HG03565 (cell line): Measurements from ENCODE around the gene ADAM10.

ENCODE experiments used
- ATAC-seq: cut with Tn5 transposase; IDR thresholded peaks from one replicate; pipeline ENCODE4 v1.9.1; 2021; ENCODE audit warnings: mild to moderate bottlenecking, moderate library complexity; ENCODE audit not compliant: unreplicated experiment

The ADAM10 gene

GRCh38 chr15:58555162-58556027, 194.1 kb downstream of the ADAM10 start:
- no peak for ATAC-seq

- ATAC-seq = no peak
Measured at GRCh38 chr15:58554758-58555157, 194.7 kb downstream of the ADAM10 start.

DNA sequence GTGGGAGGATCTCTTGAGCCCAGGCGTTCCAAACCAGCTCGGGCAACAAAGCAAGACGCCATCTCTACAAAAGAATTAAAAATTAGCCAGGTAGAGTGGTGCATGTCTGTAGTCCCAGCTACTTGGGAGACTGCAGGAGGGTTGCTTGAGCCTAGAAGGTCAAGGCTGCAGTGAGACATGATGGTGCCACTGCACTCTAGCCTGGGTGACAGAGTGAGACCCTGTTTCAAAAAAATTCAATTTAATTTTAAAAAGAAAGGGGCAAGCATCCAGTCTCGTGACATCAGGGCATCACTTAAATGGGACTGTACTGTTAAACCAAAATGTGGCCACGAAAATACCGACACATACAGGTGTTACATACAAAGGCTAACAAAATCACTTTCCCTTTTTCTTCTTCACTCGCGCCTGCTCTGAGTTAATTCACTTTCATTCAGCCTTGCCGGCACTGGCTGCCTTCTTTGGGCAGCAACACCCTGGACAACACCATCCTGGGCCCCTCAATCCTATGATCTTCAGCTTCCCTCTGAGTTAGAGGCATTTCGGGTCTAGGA, 196.1 kb downstream of the ADAM10 start:
- no peak for ATAC-seq

- ATAC-seq = no peak
Measured at GRCh38 chr15:58552505-58553364, 196.8 kb downstream of the ADAM10 start.

DNA sequence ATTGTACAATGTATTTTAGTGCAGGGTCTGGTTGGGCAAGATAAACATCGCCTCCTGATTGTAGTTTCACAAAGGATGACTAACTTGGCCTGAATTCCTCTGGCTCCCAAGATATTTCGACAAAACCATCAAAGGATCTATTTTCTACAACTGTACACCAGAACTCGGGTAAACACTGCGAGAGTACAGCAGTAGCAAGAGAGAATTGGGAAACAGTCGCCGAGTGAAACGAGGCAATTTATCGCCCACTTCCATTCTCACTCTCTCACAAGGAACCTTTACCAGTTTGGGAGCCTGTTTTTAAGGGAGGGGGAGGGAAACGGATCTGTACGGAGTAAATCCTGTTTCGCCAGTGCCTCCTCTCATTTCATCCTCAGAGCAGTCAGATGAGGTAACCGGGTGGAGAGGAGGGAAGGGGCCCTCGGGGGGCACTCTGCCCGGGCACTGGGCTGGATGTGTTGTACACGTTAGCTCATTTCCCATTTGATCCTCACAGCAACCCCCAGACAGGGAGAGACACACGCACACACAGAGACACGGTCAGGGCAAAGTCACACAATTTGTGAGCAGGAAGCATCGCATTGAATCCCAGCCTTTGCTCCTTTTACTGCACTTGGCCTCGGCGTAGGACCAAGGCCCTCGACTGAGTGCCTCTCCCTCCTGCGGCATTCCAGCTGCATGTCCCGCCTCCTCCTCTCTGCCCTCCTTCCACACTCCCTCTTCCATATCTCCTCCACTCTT, 197.6 kb downstream of the ADAM10 start:
- no peak for ATAC-seq

GRCh38 chr15:58551084-58551763, 198.3 kb downstream of the ADAM10 start:
- no peak for ATAC-seq

DNA sequence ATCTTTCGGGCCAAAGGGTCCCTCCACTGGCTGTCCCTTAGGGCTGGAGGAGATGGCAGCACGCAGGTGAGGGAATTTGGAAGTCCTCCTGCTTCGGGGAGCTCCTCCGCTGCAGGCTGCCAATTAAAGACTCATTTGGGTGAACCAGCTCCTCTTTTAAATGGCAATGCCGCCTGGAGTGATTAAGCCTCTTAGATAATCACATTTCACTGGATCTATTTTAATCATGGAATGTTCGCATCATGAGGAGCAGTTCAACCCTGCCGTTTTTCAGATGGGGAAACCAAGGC, 199.8 kb downstream of the ADAM10 start:
- ATAC-seq = no peak

GRCh38 chr15:58549013-58549784, 200.3 kb downstream of the ADAM10 start:
- ATAC-seq = no peak

GRCh38 chr15:58548308-58549012, 201.0 kb downstream of the ADAM10 start:
- ATAC-seq = no peak

DNA sequence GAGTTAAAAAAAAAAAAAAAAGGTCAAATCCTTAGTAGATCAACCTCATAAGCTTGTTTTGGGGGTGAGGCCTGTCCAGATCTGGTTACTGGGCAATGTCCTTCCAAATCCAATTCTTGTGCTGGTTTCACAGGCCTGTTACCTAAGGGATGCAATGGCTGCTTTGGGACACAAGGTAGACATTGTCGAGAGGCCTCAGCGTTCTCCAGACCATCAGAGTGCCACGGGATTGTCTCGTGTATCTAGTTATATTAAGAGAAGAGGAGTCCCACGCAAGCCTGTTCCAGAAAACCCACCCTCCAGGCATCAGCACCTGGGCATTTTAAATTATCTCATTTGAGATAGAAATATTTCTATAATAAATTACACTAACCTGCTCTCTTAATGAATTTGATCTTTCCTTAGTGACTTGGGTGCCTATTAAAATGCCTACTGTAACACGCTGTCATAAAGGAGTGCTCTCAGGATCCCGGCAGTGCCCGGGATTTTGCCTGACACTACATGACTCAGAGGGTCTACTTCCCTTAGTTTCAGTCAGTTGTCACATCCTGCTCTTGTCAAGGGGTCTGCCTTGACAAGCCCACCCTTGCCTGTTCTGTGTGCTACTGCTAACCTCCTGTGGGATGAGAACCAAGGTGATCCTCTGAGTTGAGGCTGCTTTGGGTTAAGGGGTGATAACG, 201.7 kb downstream of the ADAM10 start:
- ATAC-seq = no peak

DNA sequence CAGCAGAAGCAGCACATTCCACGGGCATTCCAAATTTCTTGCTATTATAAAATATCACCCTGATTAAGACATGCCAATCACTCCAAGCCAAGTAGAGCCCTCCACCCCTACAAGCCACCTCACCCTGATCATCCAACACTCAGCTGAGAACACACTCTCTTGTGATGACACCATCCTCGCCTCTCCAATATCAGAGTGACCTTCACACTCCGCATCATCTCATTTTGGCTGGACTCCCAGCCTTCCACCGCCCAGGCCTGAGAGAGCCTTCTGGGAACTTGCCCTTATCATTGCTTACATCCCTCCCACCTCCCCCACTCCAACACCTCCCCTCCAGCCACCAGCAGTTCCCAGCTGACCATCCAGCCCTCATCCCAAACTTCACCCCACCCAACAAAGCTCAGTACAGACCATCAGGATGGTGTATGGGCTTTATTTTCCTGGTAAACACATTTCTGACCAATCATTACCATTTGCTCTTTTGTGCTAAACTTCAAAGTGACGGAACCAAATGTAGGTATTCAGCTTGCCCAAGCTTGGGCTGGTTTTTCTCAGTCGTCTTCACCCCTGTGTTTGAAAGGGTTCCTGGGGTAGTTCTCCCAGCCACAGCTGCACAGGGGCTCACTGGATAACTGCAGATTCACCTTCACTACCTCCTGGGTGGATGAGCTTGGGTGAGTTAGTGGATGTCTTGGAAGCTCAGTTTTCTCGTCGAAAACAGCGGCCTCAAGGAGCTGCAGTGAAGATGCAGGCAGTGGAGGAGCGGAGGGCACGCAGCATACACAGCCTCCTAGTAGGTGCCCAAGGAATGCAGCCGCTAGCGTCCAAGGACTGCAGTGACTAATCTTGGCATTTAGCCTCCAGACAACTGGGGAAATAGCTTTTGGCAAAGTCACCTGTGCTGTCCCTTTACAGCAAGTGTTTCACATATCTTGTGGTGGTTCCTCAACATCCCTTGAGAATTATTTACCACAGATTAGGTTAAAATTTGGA, 202.6 kb downstream of the ADAM10 start:
- ATAC-seq = no peak

GRCh38 chr15:58546066-58546591, 203.4 kb downstream of the ADAM10 start:
- no peak for ATAC-seq

DNA sequence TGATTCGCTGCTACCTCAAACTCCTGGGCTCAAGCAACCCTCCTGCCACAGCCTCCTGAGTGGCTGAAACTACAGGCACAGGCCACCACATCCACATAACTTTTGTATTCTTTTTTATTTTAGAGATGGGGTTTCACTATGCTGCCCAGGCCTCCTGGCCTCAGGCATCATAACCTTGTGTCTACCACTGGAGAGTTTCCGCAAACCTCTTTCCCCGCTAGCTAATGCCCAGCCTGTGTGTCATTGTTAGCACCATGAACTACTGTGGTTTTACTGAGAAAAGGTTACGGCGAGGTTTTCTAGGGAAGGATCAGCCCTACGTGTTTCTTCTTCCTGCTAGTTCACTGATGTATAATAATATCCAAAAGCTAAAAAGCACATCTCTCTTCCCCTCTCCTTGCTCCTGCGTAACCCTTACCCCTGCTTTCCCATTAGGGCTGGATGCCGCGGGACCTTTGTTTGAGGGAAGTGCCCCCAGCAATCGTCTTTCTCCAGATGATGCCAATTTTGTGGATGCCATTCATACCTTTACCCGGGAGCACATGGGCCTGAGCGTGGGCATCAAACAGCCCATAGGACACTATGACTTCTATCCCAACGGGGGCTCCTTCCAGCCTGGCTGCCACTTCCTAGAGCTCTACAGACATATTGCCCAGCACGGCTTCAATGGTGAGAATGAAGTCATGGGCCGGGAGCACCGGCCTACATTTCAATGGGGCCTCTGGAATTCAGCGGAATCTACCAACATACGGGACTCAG, 204.0 kb downstream of the ADAM10 start:
- ATAC-seq = no peak

GRCh38 chr15:58544756-58545155, 204.8 kb downstream of the ADAM10 start:
- no peak for ATAC-seq

DNA sequence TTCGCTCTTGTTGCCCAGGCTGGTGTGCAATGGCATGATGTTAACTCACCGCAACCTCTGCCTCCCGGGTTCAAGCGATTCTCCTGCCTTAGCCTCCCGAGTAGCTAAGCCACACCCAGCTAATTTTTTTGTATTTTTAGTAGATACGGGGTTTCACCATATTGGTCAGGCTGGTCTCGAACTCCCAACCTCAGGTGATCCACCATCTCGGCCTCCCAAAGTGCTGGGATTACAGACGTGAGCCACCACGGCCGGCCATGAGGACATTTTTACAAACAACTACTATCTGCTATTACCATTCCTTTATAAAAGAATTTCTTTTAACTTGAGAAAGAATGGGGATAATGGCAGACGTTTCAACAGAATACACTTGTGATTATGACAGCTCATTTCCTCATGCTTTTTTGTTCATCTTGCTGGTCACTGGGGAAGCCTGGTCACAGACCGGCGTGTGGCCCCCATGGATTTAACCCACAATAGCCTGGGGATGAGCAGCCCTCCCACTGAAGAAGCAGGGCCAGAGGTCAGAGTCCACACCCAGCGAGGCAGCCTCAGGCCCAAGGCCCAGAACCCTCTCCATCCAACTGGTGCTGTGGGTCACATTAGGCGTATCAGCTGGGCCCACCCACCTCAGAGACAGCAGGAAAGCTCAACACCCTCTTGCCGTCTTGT, 205.7 kb downstream of the ADAM10 start:
- ATAC-seq = no peak
